ENCODE measurements around the gene PSMG1. TPM values are rescaled to one million over a fixed set of nuclear protein-coding genes. Genes with fewer than 3 reads are reported as not detected.

PSMG1 gene
- polyA plus RNA-seq, 1 of the 3 experiments (the other 2 are of a cell fraction) = 39.6 TPM

- Histone ChIP-seq H3F3A (replicated peaks; ENCODE audit: insufficient read depth) (no peaks in the 10 kb centered on the region), H3K4me3 (ENCODE audit: low read depth in 2 of 2, low read length in 1 of 2) (no peak overlapping the region), H3K4me2 (no peak overlapping the region), H2AFZ (ENCODE audit: low read depth) (no peak overlapping the region), H3K27me3 (ENCODE audit: insufficient read depth) (no peaks in the 10 kb centered on the region), H3K9me2 (no peaks in the 10 kb centered on the region), H3K36me3 (replicated peaks in 1 of 2; ENCODE audit: control insufficient read depth in 1 of 2, insufficient read depth in 2 of 2, low read length in 1 of 2) (no peaks in the 10 kb centered on the region), H3K4me1 (ENCODE audit: control insufficient read depth in 1 of 2, insufficient read depth in 2 of 2, low read depth in 1 of 2, low read length in 1 of 2) (no peaks in the 10 kb centered on the region), H4K20me1 (ENCODE audit: insufficient read depth) (no peaks in the 10 kb centered on the region), H3K79me2 (ENCODE audit: insufficient read depth) (no peaks in the 10 kb centered on the region), H3K27ac (ENCODE audit: low read depth in 2 of 2, low read length in 1 of 2) (no peak overlapping the region), H3K9me3 (no peaks in the 10 kb centered on the region), H3K9ac (no peak overlapping the region)
- no peak for TF ChIP-seq TCF12 (IDR thresholded peaks at IDR 0.05)
- TF ChIP-seq, protein P1, sequence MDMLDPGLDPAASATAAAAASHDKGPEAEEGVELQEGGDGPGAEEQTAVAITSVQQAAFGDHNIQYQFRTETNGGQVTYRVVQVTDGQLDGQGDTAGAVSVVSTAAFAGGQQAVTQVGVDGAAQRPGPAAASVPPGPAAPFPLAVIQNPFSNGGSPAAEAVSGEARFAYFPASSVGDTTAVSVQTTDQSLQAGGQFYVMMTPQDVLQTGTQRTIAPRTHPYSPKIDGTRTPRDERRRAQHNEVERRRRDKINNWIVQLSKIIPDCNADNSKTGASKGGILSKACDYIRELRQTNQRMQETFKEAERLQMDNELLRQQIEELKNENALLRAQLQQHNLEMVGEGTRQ (IDR thresholded peaks at IDR 0.05; ENCODE audit: borderline replicate concordance, low read depth, low read length) = no peak
- TF ChIP-seq RCOR1 (IDR thresholded peaks at IDR 0.05; ENCODE audit: low read length) = no peak
- TF ChIP-seq, protein P2, sequence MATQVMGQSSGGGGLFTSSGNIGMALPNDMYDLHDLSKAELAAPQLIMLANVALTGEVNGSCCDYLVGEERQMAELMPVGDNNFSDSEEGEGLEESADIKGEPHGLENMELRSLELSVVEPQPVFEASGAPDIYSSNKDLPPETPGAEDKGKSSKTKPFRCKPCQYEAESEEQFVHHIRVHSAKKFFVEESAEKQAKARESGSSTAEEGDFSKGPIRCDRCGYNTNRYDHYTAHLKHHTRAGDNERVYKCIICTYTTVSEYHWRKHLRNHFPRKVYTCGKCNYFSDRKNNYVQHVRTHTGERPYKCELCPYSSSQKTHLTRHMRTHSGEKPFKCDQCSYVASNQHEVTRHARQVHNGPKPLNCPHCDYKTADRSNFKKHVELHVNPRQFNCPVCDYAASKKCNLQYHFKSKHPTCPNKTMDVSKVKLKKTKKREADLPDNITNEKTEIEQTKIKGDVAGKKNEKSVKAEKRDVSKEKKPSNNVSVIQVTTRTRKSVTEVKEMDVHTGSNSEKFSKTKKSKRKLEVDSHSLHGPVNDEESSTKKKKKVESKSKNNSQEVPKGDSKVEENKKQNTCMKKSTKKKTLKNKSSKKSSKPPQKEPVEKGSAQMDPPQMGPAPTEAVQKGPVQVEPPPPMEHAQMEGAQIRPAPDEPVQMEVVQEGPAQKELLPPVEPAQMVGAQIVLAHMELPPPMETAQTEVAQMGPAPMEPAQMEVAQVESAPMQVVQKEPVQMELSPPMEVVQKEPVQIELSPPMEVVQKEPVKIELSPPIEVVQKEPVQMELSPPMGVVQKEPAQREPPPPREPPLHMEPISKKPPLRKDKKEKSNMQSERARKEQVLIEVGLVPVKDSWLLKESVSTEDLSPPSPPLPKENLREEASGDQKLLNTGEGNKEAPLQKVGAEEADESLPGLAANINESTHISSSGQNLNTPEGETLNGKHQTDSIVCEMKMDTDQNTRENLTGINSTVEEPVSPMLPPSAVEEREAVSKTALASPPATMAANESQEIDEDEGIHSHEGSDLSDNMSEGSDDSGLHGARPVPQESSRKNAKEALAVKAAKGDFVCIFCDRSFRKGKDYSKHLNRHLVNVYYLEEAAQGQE (IDR thresholded peaks at IDR 0.05; ENCODE audit: low read depth, low read length) = no peak
- no peak for TF ChIP-seq JUND (IDR thresholded peaks at IDR 0.05)
- TF ChIP-seq FOXM1 (IDR thresholded peaks at IDR 0.05; ENCODE audit: low read depth) = no peak
- no peak for TF ChIP-seq RXRA (IDR thresholded peaks at IDR 0.05; ENCODE audit: borderline replicate concordance, low read depth)
- TF ChIP-seq RAD21 (IDR thresholded peaks at IDR 0.05; ENCODE audit: low read length) = no peak
- TF ChIP-seq, protein P3, sequence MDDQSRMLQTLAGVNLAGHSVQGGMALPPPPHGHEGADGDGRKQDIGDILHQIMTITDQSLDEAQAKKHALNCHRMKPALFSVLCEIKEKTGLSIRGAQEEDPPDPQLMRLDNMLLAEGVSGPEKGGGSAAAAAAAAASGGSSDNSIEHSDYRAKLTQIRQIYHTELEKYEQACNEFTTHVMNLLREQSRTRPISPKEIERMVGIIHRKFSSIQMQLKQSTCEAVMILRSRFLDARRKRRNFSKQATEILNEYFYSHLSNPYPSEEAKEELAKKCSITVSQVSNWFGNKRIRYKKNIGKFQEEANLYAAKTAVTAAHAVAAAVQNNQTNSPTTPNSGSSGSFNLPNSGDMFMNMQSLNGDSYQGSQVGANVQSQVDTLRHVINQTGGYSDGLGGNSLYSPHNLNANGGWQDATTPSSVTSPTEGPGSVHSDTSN (IDR thresholded peaks at IDR 0.05) = no peak
- TF ChIP-seq, protein P4, sequence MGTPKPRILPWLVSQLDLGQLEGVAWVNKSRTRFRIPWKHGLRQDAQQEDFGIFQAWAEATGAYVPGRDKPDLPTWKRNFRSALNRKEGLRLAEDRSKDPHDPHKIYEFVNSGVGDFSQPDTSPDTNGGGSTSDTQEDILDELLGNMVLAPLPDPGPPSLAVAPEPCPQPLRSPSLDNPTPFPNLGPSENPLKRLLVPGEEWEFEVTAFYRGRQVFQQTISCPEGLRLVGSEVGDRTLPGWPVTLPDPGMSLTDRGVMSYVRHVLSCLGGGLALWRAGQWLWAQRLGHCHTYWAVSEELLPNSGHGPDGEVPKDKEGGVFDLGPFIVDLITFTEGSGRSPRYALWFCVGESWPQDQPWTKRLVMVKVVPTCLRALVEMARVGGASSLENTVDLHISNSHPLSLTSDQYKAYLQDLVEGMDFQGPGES (IDR thresholded peaks at IDR 0.05; ENCODE audit: low read depth, low read length) = no peak
- no peak for TF ChIP-seq TAF1 (IDR thresholded peaks at IDR 0.05; ENCODE audit: borderline replicate concordance, low read depth, low read length)
- no peak for TF ChIP-seq POLR2AphosphoS5 (IDR thresholded peaks at IDR 0.05; ENCODE audit: low read depth, low read length)
- no peak for TF ChIP-seq YY1 (IDR thresholded peaks at IDR 0.05; ENCODE audit: low read depth)
- ChIA-PET CTCF (interaction anchor here (2.7 kb wide), 1 partner anchor 13 kb away, joined by 13 read pairs; no protein-coding TSS in a partner anchor), POLR2A (no interaction called here)
- DNase-seq = no peak
Measured at GRCh38 chr21:39150877-39151276, 32.4 kb downstream of the PSMG1 start.

Measured in SK-N-SH (cell line).